Calu3 (cell line): ENCODE measurements around the gene GCSAML. TPM values are rescaled to one million over a fixed set of nuclear protein-coding genes. Genes with fewer than 3 reads are reported as not detected.

Experiments used
- BruUV-seq: library from RNA; stranded (reverse); fragments of 400-500 nt; replicated peaks from 2 replicates; lab custom pipeline; 2021; lab: Mats Ljungman, UMichigan
- CTCF ChIA-PET: fragments of 300-600 bp; sonication (Branson Sonifier 250); formaldehyde crosslinking; loops from one replicate; lab custom pipeline; 2022; ENCODE audit warnings: antibody characterized with exemption; lab: Charles Lee
- DNase-seq: peaks from one replicate; pipeline ENCODE4 v3.0.0; 2022
- H3K27ac Mint-ChIP-seq: one replicate; pipeline ENCODE4 v1.8.0; 2022; ENCODE audit warnings: mixed read lengths; ENCODE audit not compliant: unreplicated experiment
- H3K27me3 Mint-ChIP-seq: one replicate; pipeline ENCODE4 v1.8.0; 2022; ENCODE audit warnings: mixed read lengths; ENCODE audit not compliant: unreplicated experiment
- H3K36me3 Mint-ChIP-seq: one replicate; pipeline ENCODE4 v1.8.0; 2022; ENCODE audit warnings: mild to moderate bottlenecking, moderate library complexity, mixed read lengths; ENCODE audit not compliant: insufficient read depth, unreplicated experiment
- H3K4me1 Mint-ChIP-seq: one replicate; pipeline ENCODE4 v1.8.0; 2022; ENCODE audit warnings: mild to moderate bottlenecking, low read depth, mixed read lengths; ENCODE audit not compliant: unreplicated experiment
- H3K4me3 Mint-ChIP-seq: one replicate; pipeline ENCODE4 v1.8.0; 2022; ENCODE audit warnings: mild to moderate bottlenecking, low read depth, moderate library complexity, mixed read lengths; ENCODE audit not compliant: unreplicated experiment
- H3K9me3 Mint-ChIP-seq: one replicate; pipeline ENCODE4 v1.8.0; 2022; ENCODE audit warnings: low read depth, mixed read lengths; ENCODE audit not compliant: unreplicated experiment
- intact Hi-C: fragments of 100-400 bp; cut with micrococcal nuclease; formaldehyde crosslinking; loops from one replicate; pipeline ENCODE4 v1.10.0; 2022; ENCODE audit not compliant: unreplicated experiment
- total RNA-seq: library from RNA; stranded (reverse); gene quantifications from 2 replicates; pipeline ENCODE4 v1.2.3, GENCODE V29; 2022
- TF ChIP-seq, protein P1 (sequence below): fragments of 200-600 bp; IDR thresholded peaks from one replicate; pipeline ENCODE4 v1.8.0; 2022; ENCODE audit warnings: antibody characterized with exemption; ENCODE audit not compliant: unreplicated experiment

Gene GCSAML
- total RNA-seq, 1 experiment from 2014 or later: not detected

DNA sequence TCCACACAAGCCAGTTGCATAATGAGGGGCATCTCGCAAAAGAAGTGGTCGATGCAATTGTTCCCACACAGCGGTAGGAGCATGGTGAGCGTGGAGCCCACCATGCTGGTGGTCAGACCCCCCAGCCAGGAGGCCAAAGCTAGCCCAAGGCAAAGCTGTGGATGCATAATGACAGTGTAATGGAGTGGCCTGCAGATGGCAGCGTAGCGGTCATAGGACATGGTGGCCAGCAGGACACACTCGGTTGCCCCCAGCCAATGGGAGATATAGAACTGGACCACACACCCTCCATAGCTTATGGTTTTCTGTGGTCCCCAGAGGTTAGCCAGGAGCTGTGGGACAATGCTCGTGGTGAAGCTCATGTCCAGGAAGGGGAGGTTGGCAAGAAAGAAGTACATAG lies 17.0 kb upstream of the GCSAML start:
- TF ChIP-seq, protein P1, sequence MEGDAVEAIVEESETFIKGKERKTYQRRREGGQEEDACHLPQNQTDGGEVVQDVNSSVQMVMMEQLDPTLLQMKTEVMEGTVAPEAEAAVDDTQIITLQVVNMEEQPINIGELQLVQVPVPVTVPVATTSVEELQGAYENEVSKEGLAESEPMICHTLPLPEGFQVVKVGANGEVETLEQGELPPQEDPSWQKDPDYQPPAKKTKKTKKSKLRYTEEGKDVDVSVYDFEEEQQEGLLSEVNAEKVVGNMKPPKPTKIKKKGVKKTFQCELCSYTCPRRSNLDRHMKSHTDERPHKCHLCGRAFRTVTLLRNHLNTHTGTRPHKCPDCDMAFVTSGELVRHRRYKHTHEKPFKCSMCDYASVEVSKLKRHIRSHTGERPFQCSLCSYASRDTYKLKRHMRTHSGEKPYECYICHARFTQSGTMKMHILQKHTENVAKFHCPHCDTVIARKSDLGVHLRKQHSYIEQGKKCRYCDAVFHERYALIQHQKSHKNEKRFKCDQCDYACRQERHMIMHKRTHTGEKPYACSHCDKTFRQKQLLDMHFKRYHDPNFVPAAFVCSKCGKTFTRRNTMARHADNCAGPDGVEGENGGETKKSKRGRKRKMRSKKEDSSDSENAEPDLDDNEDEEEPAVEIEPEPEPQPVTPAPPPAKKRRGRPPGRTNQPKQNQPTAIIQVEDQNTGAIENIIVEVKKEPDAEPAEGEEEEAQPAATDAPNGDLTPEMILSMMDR: no peak
- H3K9me3 Mint-ChIP-seq: peaks cover 29% of the 10 kb centered on the region
- H3K4me1 Mint-ChIP-seq: no peaks in the 10 kb centered on the region
- intact Hi-C loops: no loop called here
- CTCF ChIA-PET: no interaction called here
- H3K4me3 Mint-ChIP-seq: no peak overlapping the region
- BruUV-seq: no TSS peak
- DNase-seq: no peak
- no peaks in the 10 kb centered on the region for H3K36me3 Mint-ChIP-seq
- H3K27ac Mint-ChIP-seq: no peak overlapping the region
- no peaks in the 10 kb centered on the region for H3K27me3 Mint-ChIP-seq

GRCh38 chr1:247535402-247535801 lies 13.5 kb upstream of the GCSAML start:
- H3K36me3 Mint-ChIP-seq: no peaks in the 10 kb centered on the region
- no peaks in the 10 kb centered on the region for H3K27me3 Mint-ChIP-seq
- CTCF ChIA-PET: no interaction called here
- H3K9me3 Mint-ChIP-seq: peaks cover 32% of the 10 kb centered on the region
- H3K27ac Mint-ChIP-seq: no peak overlapping the region
- TF ChIP-seq, protein P1: no peak
- intact Hi-C loops: no loop called here
- no peaks in the 10 kb centered on the region for H3K4me1 Mint-ChIP-seq
- H3K4me3 Mint-ChIP-seq: no peak overlapping the region
- no TSS peak for BruUV-seq
- DNase-seq: no peak

DNA sequence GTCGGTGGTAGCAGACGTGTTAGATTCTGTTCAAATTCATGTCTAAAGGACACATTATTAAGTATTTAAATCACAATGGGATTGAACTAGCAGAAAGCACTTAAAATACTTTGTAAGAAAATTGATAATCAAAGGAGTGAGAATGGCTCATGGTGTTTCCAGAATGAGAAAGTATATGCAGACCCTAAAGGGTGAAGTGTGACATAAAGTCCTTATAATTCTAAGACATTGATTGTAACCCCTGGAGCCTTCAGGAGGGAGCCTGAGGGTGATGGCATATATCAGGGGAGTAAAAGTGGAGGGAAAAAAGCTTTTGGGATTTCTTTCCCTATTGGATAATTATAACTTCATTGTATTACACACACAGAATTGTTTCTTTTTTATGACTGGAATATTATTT lies 12.6 kb upstream of the GCSAML start, which contains the start of gene OR2C3:
OR2C3 (minus strand) TSS at position 101 of the 400 bp plus-strand sequence. CDS start 3,929 bp downstream, outside the sequence.
- Mint-ChIP-seq H3K36me3 (no peaks in the 10 kb centered on the region), H3K9me3 (peaks cover 31% of the 10 kb centered on the region), H3K27me3 (no peaks in the 10 kb centered on the region), H3K4me1 (no peaks in the 10 kb centered on the region), H3K4me3 (no peak within 1 kb of the TSS), H3K27ac (no peak within 1 kb of the TSS)
- no peak for DNase-seq
- CTCF ChIA-PET: no interaction called here
- intact Hi-C loops: no loop called here
- TF ChIP-seq, protein P1: no peak
- BruUV-seq: no TSS peak

GRCh38 chr1:247538561-247538960 lies 10.4 kb upstream of the GCSAML start:
- CTCF ChIA-PET: no interaction called here
- Mint-ChIP-seq H3K27ac (no peak overlapping the region), H3K36me3 (no peaks in the 10 kb centered on the region), H3K9me3 (peaks cover 26% of the 10 kb centered on the region), H3K4me1 (no peaks in the 10 kb centered on the region), H3K4me3 (no peak overlapping the region), H3K27me3 (no peaks in the 10 kb centered on the region)
- DNase-seq: no peak
- TF ChIP-seq, protein P1: no peak
- intact Hi-C loops: no loop called here
- BruUV-seq: no TSS peak
